Activated T-helper 1 cell treated with anti-CD3 and anti-CD28 coated beads, Interleukin-12 subunit alpha, Interleukin-12 subunit beta, Interleukin-2, Interleukin-4 antibody, amounts not matched to agents 30 ng/mL and 10 ng/mL and 1 ng/mL, durations not matched to agents 14 hours and 24 hours and 36 hours (primary cell): ENCODE measurements around the gene BDNF. TPM values are rescaled to one million over a fixed set of nuclear protein-coding genes. Genes with fewer than 3 reads are reported as not detected.

ENCODE experiments used
- DNase-seq: peaks from one replicate; pipeline ENCODE4 v3.0.0; 2021; ENCODE audit warnings: low spot score
- H3K27ac Mint-ChIP-seq: one replicate; pipeline ENCODE4 v1.8.0; 2021; ENCODE audit warnings: mild to moderate bottlenecking, mixed read lengths
- H3K27me3 Mint-ChIP-seq: one replicate; pipeline ENCODE4 v1.8.0; 2022; ENCODE audit warnings: mild to moderate bottlenecking, moderate library complexity, mixed read lengths; ENCODE audit not compliant: insufficient read depth
- H3K36me3 Mint-ChIP-seq: one replicate; pipeline ENCODE4 v1.8.0; 2021; ENCODE audit warnings: low read depth, mixed read lengths
- H3K4me1 Mint-ChIP-seq: one replicate; pipeline ENCODE4 v1.8.0; 2021; ENCODE audit warnings: low read depth, mixed read lengths
- H3K4me3 Mint-ChIP-seq: one replicate; pipeline ENCODE4 v1.8.0; 2021; ENCODE audit warnings: mild to moderate bottlenecking, moderate library complexity, mixed read lengths
- H3K9me3 Mint-ChIP-seq: one replicate; pipeline ENCODE4 v1.8.0; 2021; ENCODE audit warnings: mixed read lengths
- intact Hi-C: fragments of 100-400 bp; cut with micrococcal nuclease; formaldehyde crosslinking; loops from one replicate; pipeline ENCODE4 v1.15.1; 2024
- total RNA-seq: library from RNA; stranded (reverse); gene quantifications from 2 replicates; pipeline ENCODE4 v1.2.3, GENCODE V29; 2022

The BDNF gene
- total RNA-seq, 1 donor from 2014 or later, result not detected

DNA sequence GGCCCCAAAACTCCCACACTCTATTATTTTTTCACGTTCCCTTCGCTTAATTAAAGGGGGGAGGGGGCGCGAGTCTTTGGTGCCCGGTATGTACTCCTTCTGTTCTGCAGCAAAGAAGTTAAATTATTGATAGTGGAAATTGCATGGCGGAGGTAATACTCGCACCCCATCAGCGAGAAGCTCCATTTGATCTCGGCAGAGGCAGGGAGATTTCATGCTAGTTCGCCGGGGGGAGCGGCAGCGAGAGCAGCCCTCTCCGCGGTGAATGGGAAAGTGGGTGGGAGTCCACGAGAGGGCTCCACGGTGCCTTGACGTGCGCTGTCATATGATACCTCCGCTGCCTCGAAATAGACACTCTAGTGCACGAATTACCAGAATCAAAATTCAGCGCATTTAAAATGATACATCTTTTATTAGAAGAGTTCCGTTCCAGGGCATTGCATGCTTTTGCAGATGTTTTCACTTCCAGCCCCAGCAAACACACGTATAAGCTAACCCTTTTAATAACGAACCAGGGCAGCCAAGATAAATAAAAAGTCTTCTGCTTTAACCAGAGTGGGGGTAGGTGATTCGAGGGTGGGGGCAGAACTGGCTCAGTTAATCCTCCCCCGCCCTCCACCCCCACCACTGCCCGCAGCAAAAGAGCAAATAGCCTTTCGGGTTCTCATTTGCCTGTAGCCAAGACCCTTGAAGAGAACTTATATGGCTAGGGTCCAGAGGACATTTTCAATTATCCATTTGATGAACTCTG is 1.3 kb upstream of the BDNF start:
- H3K9me3 Mint-ChIP-seq, result no peaks in the 10 kb centered on the region
- no peaks in the 10 kb centered on the region for H3K36me3 Mint-ChIP-seq
- DNase-seq, result no peak
- peaks cover 74% of the 10 kb centered on the region for H3K27me3 Mint-ChIP-seq
- no peak overlapping the region for H3K27ac Mint-ChIP-seq
- peak overlapping the region; percentile 71 for H3K4me3 Mint-ChIP-seq
- intact Hi-C loops, result loop anchor here (1.0 kb wide), 1 partner anchor 21 kb away; no protein-coding TSS in a partner anchor
- peaks cover 23% of the 10 kb centered on the region for H3K4me1 Mint-ChIP-seq

DNA sequence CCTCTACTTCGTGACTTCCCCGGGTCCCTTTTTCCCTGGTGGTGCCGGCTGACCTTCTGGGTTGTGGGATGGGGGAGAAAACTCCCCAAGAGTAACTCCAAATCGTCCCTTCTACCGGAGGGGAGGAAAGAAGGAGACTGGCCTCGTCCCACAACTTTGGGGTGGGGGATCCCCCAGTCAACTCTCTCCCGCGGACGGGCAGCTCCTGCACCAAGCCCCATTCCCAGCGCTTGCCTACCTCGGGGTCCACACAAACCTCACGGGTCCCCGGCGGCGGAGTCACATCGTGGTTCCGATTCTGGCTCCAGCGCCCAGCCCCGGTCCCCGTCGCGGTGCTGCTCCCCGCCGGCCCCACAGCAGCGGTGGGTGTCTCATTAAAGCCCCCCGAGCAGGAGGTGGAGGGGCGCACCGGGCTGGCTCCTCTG is 317 bp downstream of the BDNF start:
- H3K4me3 Mint-ChIP-seq, result no peak overlapping the region
- no peak for DNase-seq
- no peak overlapping the region for H3K27ac Mint-ChIP-seq
- H3K9me3 Mint-ChIP-seq, result no peaks in the 10 kb centered on the region
- H3K36me3 Mint-ChIP-seq, result no peaks in the 10 kb centered on the region
- intact Hi-C loops, result loop anchor here (1.0 to 2.0 kb wide), 3 partner anchors 829 to 1635 kb away; no protein-coding TSS in a partner anchor
- peaks cover 73% of the 10 kb centered on the region for H3K27me3 Mint-ChIP-seq
- H3K4me1 Mint-ChIP-seq, result peaks cover 23% of the 10 kb centered on the region

DNA sequence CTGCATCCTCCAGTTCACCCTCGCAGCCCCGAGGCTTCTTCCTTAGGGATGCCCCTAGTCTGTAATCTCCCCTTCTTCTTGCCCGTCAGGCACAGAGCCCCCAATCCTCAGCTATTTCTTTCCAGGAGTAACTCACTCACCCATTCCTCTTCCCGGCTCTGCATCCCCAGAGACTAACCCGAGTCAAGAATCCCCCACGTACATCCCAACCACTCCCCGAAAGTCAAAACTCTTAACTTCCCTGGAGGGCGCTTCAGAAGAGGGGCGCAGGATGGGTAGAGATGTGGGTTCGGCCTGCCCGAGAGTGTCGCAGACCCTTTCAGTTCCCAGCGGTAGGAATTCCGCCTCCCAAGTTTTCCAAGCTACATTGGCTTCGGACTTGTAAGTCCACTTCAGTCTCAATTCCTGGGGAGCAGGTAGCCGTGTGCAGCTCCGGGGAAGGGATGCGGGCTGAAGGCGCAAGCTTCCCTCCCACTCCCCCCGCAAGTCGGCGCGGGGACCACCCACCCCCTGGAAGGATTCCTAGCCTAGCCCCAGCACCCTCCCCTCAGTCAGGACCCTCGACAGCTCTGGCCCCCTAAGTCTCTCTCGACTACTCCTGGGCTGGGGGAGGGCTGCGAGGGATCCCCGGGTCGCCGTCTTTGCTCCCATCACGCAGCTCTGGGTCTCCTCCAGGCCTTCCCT is 871 bp downstream of the BDNF start:
- intact Hi-C loops, result loop anchor here (1.0 to 2.0 kb wide), 3 partner anchors 830 to 1635 kb away; no protein-coding TSS in a partner anchor
- no peak for DNase-seq
- H3K27me3 Mint-ChIP-seq, result peaks cover 68% of the 10 kb centered on the region
- H3K27ac Mint-ChIP-seq, result peak overlapping the region; percentile 44
- H3K9me3 Mint-ChIP-seq, result no peaks in the 10 kb centered on the region
- peak overlapping the region; percentile 15 for H3K4me3 Mint-ChIP-seq
- H3K4me1 Mint-ChIP-seq, result peaks cover 23% of the 10 kb centered on the region
- H3K36me3 Mint-ChIP-seq, result no peaks in the 10 kb centered on the region

DNA sequence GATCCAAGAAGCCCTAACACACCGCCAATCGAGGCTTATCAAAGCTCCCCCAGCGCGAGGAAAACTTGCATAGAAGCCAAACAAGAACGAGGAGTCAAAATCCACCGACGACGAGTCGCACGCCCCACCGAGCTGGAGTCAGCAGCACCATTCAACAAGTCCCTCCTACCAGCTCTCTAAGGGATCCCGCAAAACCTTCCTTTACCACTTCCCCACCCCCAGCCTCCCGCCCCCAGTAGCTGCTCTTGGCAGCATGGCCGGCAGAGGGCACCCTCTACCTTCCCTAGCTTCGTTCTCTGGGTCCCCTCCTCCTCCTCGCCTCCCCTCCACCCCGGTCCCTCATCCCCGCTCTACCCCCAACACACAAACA is 1.4 kb downstream of the BDNF start:
- Mint-ChIP-seq H3K36me3 (no peaks in the 10 kb centered on the region), H3K4me1 (peaks cover 23% of the 10 kb centered on the region), H3K27me3 (peaks cover 65% of the 10 kb centered on the region), H3K9me3 (no peaks in the 10 kb centered on the region), H3K4me3 (peak overlapping the region; percentile 15), H3K27ac (peak overlapping the region; percentile 44)
- DNase-seq, result peak; percentile 21
- intact Hi-C loops, result loop anchor here (1.0 to 2.0 kb wide), 3 partner anchors 830 to 1636 kb away; no protein-coding TSS in a partner anchor

DNA sequence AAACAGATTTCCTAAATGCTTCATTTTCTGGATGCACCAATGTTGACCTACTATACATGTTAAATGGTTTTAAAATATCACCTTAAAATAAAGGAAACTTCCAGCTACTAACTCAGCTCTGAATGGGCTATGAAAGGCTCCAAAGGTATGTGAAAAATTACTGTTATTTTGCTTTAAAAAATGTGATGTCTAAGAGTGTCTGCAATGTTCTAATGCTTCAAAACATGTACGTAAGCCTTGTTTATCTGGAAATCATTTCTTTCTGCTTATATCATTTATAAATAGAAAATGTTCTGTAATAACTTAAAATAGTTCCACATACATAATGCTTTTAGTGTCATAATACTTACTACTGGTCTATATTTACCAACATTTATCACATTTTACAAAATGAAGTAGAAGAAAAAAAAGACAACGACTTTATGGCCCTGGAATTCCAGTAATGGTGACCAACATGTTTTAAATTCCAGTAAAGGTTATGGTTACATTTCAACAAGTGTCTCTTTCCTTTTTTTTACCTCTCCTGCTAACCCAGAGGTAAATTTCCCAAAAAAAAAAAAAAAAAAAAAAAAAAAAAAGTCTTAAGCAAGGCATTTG is 2.5 kb downstream of the BDNF start:
- Mint-ChIP-seq H3K4me1 (peaks cover 23% of the 10 kb centered on the region), H3K4me3 (no peak overlapping the region), H3K36me3 (no peaks in the 10 kb centered on the region), H3K9me3 (no peaks in the 10 kb centered on the region), H3K27ac (no peak overlapping the region), H3K27me3 (peaks cover 60% of the 10 kb centered on the region)
- no peak for DNase-seq
- intact Hi-C loops, result loop anchor here (2.0 kb wide), 2 partner anchors 1001 to 1637 kb away; no protein-coding TSS in a partner anchor

DNA sequence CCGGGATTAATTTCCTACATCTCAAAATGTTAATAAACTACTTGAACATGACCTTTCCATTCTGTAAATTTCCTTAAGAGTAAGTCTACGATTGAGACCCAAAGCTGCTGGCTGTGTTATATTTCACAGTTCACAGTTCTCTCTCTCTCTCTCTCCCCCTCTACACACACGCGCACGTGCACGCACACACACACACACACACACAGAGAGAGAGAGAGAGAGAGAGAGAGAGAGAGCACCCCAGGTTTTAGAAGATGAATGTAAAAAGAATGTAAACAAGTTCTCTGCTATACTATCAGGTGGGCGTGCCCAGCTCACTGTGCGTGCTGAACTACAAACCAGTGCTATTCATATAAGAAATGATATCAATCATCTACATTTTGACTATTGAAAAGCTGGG is 3.3 kb downstream of the BDNF start:
- no peak overlapping the region for H3K27ac Mint-ChIP-seq
- peaks cover 23% of the 10 kb centered on the region for H3K4me1 Mint-ChIP-seq
- intact Hi-C loops, result no loop called here
- H3K9me3 Mint-ChIP-seq, result no peaks in the 10 kb centered on the region
- no peak for DNase-seq
- no peak overlapping the region for H3K4me3 Mint-ChIP-seq
- H3K36me3 Mint-ChIP-seq, result no peaks in the 10 kb centered on the region
- H3K27me3 Mint-ChIP-seq, result peaks cover 52% of the 10 kb centered on the region

DNA sequence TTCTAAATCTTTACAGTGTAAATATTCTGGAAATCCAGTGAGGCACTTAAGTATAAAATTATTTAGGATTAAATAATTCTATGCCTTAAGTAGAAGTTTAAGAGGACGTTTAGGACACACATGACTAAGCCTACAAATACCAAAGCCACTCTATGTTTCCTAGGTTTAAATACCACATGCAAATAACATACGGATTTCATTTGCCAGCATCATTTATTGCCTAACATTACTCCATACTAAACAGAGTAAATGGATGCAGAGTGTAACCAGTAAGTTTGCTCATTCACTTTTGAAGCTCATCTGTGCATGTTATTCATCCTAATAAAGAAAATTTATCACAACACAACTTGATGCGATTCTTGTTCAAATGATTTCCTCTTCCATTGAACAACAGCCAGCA is 4.1 kb downstream of the BDNF start:
- Mint-ChIP-seq H3K27me3 (peaks cover 43% of the 10 kb centered on the region), H3K36me3 (no peaks in the 10 kb centered on the region)
- intact Hi-C loops, result no loop called here

DNA sequence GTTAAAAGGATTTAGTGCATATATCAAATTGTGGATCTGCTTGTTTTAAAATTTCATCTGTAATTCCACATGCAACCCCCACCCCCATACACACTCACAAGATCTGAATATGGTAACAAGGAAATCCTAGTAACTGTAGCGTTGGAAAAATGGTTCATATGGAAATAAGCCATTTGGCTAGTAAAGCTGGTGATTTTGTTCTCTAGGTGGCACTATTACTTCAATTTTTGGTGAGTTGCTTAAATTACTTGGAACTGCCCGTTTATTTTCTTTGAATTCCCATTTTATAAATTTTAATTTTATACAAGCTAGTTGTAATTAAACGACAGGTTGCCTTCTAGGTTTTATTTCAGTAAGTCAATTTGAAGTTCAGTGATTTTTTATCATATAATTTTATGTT is 5.3 kb downstream of the BDNF start:
- no peaks in the 10 kb centered on the region for H3K9me3 Mint-ChIP-seq
- no peak overlapping the region for H3K4me3 Mint-ChIP-seq
- peaks cover 11% of the 10 kb centered on the region for H3K4me1 Mint-ChIP-seq
- DNase-seq, result no peak
- no peak overlapping the region for H3K27ac Mint-ChIP-seq
- H3K27me3 Mint-ChIP-seq, result peaks cover 38% of the 10 kb centered on the region
- H3K36me3 Mint-ChIP-seq, result no peaks in the 10 kb centered on the region
- intact Hi-C loops, result no loop called here

More for the DNA sequence above, 4.1 kb downstream of the BDNF start:
- no peak for DNase-seq
- peaks cover 16% of the 10 kb centered on the region for H3K4me1 Mint-ChIP-seq
- no peak overlapping the region for H3K27ac Mint-ChIP-seq
- H3K4me3 Mint-ChIP-seq, result no peak overlapping the region
- H3K9me3 Mint-ChIP-seq, result no peaks in the 10 kb centered on the region

DNA sequence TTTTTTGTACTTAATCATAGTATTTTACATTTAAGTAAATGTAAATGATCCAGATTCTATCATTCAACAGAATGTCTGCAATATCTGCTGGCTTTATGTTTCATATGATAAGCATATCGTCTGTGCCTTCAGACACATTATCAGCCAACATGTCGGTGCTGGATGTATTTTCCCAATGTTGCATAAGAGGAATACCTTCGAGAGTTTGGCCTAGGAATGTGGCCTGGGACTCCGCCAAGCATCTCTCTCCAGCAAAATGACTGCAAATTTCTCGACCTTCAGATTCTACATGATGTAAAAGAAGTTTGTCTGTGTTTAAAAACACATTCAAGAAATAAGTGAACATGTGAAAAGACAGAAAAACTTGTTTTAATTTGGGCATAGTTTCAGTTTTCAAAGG is 6.9 kb downstream of the BDNF start:
- peaks cover 22% of the 10 kb centered on the region for H3K27me3 Mint-ChIP-seq
- DNase-seq, result no peak
- no peak overlapping the region for H3K4me3 Mint-ChIP-seq
- intact Hi-C loops, result no loop called here
- H3K27ac Mint-ChIP-seq, result no peak overlapping the region
- no peaks in the 10 kb centered on the region for H3K9me3 Mint-ChIP-seq
- peaks cover under 1% of the 10 kb centered on the region for H3K4me1 Mint-ChIP-seq
- no peaks in the 10 kb centered on the region for H3K36me3 Mint-ChIP-seq

DNA sequence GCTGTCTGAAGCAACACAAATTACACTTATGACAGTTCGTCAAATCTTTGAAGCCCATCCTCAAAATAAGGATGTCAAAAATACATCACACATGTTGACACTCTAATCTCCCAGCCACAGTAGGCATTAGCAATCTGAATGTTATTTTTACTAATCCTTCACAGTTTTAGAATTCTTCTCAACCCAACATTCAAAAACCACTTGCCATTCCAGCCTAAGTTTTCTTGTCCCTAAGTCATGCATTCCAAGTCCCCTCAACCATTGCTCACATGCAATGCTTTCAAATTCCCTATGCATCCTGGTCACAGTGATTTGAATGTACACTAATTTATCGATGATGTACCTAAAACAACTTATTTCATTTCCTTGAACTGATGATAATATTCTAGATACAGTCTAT is 7.5 kb downstream of the BDNF start:
- Mint-ChIP-seq H3K4me3 (no peak overlapping the region), H3K9me3 (no peaks in the 10 kb centered on the region), H3K4me1 (no peaks in the 10 kb centered on the region), H3K27me3 (peaks cover 20% of the 10 kb centered on the region), H3K27ac (no peak overlapping the region), H3K36me3 (no peaks in the 10 kb centered on the region)
- intact Hi-C loops, result no loop called here
- no peak for DNase-seq

DNA sequence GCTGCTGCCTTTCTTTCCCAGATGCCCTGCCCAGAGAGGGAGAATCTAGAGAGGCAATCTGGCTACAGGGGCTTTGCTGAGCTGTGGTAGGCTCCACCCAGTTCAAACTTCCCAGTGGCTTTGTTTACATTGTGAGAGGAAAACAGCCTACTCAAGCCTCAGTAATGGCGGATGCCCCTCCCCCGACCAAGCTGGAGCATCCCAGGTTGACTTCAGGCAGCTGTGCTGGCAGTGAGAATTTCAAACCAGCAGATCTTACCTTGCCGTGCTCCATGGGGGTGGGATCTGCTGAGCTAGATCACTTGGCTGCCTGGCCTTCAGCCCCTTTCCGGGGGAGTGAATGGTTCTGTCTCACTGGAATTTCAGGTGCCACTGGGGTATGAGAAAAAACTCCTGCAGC is 12.2 kb downstream of the BDNF start:
- no peak for DNase-seq
- H3K27ac Mint-ChIP-seq, result no peak overlapping the region
- intact Hi-C loops, result no loop called here
- no peaks in the 10 kb centered on the region for H3K36me3 Mint-ChIP-seq
- H3K27me3 Mint-ChIP-seq, result peaks cover 5% of the 10 kb centered on the region
- H3K4me3 Mint-ChIP-seq, result no peak overlapping the region
- H3K9me3 Mint-ChIP-seq, result no peaks in the 10 kb centered on the region
- H3K4me1 Mint-ChIP-seq, result no peaks in the 10 kb centered on the region

DNA sequence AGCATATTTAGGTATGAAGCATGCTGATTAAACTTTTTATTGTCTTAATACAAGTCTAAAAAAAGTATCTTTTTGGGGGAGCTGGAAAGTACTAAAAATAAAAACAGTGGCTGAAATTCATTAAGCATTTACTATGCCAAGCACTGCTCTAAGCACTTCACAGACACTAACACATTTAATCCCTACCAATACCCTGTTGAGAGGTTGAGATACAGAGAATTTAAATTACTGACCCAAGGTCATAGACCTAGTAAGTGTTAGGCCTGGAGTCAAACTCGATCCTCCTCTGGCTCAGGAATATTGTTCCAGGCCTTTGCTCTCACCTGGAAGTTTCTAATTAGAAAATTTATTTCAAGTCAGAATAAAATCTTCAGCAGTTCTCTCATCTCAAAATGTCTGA is 18.6 kb downstream of the BDNF start:
- Mint-ChIP-seq H3K27ac (no peak overlapping the region), H3K27me3 (peaks cover 3% of the 10 kb centered on the region), H3K36me3 (no peaks in the 10 kb centered on the region), H3K4me1 (no peaks in the 10 kb centered on the region), H3K4me3 (no peak overlapping the region), H3K9me3 (no peaks in the 10 kb centered on the region)
- no peak for DNase-seq
- intact Hi-C loops, result no loop called here
